ENCODE measurements around the gene VSNL1.
"Not testable (repeated sequence)": the region's sequence is repeated elsewhere in the genome, so short reads cannot be mapped to it uniquely, and the experiment has no call there.

Gene VSNL1

DNA sequence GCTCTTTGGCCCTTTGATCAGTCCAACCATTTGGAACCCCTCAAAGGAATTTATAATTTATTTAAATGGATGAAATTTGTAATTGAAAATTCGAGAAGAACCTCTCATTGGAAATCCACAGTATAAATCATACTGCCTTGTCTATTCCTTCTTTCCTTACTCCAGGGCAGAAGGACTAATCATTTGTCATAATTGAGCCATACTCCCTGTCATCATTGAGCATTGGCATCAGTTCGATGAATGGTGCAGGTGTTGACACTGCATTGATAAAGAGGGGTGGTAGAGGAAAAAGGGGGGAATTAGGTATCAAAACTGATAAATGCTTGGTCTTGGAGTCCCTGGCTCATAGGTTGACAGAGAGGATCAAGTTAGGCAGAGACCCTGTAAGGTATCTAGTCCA is 2.0 kb downstream of the VSNL1 start:
- DNase-seq (ENCODE audit: low read depth, low spot score): no peak

DNA sequence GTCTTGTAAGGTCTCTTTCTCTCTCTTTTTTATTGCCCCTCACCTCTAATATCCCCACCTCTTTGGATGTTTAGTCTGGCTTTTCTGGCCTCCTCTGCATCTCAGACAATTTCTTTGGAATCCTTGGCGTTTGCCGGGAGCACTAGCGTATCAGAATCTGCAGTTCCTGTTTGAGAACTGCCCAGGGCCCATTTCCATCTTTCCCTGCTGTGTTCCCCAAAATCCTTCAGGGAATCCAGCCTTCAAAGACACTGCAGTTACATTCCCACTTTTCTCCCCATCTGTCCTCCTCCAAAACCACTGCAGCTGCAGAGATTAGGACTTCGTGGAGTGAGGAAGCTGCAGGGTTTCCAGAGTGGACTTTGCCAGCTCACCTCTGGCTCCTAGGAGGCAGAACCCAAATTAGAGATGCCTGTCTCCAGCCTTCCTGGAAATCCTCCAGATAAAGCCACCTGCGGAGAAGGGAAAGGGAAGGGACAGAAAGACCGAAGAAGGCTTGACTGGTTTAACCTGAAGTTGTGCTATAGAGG is 2.7 kb downstream of the VSNL1 start:
- DNase-seq (ENCODE audit: low read depth, low spot score): no peak

DNA sequence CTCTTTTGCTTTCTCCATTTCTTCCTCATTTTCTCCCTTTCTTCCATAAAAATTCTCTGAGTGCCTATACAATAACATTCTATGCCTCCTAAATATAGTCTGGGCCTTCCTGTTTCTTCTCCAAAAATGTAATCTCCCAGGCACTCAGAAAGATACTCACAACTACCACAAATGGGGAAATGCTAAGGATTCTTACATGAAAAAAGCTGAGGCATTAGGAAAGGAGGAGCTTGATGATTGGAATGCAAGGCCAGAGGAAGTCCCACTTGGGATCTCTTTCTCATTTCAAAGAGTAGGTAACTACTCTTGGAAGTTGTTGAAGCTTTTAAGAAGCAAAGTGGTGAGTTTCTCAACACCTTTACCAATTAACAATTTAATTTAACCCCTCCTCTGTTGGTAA is 3.4 kb downstream of the VSNL1 start:
- no peak for DNase-seq (ENCODE audit: low read depth, low spot score)

DNA sequence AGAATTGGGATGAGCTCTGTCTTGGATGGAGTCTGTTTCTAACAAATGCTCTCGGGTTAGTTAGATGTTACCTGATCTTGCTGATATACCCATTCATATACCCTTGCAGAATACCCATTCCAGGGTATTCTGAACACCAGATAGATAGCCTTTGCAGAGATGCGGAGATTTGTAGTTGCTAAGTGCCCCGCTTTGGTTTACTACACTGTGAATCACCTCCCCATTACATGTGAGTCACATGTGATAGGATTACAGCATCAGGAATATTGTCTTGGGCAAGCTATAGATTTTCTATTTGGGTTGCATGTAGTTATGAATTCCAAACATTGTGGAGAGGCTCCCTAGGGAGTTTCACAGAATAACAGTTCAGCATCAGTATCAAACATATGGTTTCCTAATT is 3.8 kb downstream of the VSNL1 start:
- DNase-seq (ENCODE audit: low read depth, low spot score): no peak

DNA sequence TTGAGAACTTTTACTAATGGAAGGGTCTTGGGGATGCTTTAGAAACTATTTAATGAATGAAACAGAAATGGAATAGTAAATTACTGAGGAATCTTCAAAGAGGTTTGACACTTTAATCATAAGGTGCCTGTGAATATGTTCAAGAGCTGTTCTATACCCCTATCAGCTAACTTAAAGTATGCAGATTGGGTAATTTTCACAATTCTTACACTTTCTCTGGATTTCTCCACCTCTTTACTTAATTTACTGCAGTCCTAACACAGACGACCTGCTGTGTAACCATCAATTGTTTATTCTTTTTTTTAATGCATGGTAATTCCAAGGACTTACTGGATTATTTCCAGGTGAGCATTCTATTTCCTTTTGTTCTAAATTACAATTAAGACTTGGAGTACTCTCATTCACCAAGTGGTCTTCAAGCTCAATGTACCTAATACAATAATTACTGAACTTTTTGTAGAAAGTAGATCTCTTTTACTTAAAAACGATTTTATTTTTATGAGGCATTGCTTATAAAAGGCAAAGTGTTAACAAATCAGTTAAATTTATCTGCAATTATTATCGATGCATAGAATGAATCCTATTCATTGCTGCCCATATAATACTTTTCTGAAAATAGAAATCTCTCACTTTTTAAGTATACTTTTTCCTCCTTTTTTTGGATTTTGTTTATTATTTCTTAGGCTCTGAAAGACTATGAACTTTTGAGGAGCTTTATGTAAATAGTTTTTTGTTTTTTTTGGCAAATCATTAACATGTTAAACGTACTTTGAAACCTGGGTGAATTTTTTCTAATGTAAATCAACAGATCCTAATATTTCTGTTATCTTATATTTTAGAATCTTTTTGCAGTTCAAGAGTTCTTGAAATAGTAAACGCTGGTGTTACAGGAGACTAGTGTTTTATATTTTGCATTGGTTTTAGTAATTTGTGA is 5.5 kb downstream of the VSNL1 start:
- DNase-seq (ENCODE audit: low read depth, low spot score): no peak

DNA sequence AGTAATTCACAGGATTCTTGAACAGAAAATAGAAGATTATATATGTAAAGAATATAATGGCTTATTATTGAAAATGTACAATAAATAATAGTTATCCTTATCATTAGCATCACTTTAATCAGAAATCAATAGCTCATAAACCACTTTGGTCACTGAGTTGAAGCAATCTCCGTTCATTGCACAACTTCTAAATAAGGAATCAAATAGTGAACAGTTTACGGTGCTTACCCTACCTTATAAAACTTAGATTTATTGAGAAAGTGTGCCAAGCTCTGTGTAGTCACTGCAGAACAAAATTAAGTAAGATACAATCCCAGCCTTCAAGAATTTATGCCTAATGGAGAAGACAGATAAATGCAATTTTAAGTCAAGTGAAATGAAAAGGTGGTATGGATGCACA is 6.7 kb downstream of the VSNL1 start:
- no peak for DNase-seq (ENCODE audit: low read depth, low spot score)

DNA sequence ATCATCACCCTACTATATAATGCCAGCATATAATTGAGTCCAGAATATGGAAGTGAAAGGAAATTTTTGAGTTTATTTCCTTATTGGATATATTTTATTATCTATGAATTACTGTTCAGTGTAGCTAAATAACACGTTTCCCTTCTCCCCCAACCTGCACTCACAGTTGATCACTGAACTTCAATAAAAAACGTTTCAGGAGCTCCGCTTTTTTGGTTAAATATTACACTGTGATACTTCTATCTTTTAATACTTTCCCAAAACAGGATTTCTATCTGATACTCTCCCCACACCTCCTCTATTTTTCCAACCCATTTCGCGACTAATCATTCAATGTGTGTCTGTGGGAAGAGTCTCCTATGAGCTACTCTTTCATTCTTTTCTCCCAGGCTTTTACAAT is 7.2 kb downstream of the VSNL1 start:
- DNase-seq (ENCODE audit: low read depth, low spot score): no peak

DNA sequence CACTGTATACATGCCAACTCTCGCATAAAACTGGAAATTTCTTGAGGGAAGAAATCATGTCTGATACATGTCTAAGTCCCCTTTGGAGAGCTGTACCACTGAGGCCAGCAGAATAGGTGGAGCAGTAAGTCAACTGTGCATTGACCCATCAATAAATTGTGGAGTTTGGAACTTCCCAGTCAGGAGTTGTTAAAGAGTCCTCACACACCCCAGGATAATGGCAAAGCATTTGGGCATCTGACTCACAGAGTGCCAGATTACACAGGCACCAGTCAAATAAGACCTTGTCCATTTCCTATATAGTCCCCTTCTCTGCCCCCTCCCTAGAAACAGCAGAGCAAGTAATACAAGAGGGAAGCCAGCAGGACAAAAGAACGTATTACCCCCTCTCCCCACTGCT is 10.4 kb downstream of the VSNL1 start:
- no peak for DNase-seq (ENCODE audit: low read depth, low spot score)

DNA sequence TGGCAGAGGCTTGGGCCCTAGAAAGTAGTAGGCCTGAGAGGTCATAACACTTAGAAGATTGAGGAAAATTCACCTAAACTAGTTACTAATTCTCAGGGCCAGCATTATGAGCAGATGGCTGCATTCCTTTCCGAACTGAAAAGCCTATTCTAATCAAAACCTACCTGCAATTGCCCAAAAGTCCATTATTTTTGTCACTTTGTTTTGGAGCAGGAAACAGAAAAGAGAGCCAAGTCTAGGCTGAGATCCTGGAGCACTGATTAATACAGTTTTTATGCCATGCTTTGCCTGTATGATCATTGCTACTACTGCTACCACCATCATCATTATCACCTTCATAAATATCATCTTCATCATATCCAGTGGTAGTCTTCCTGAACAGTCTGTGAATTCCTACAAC is 14.7 kb downstream of the VSNL1 start:
- no peak for DNase-seq (ENCODE audit: low read depth, low spot score)

DNA sequence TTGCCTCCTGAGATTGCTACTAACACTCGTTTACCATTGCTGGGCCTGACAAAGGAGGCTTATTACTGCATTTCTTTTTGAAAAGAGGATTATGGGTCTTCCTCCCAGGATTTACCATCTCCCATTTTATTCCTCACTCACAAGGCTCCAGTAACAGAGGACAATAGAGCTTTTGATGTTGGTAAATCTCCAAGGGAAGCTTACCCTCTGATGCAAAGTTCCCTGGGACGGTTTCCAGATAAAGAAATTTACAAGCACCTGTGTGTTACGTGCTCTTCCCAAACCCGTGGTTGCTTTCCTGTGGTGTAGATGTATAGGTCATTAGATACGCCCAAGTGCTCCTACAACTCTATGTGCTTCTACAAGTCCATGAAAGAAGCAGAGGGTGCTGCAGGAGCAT is 17.1 kb downstream of the VSNL1 start:
- DNase-seq (ENCODE audit: low read depth, low spot score): no peak

DNA sequence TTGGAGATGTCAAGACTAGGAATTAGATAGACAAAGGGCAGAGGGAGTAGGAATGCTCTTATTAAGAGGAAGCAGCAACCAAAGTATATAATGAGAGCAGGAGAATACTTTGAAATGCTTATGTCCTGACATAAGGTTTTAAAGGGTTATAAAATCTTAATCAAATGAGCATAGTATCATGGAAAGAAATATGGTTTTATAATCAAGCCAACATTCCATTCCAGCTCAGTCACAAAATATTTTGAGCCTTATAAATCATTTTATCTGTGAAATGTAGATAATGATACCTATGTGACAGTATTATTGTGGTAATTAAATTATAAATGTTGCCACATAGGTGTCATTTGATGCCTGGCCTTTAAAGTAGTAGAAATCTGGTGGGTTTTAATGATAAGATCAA is 17.6 kb downstream of the VSNL1 start:
- no peak for DNase-seq (ENCODE audit: low read depth, low spot score)

DNA sequence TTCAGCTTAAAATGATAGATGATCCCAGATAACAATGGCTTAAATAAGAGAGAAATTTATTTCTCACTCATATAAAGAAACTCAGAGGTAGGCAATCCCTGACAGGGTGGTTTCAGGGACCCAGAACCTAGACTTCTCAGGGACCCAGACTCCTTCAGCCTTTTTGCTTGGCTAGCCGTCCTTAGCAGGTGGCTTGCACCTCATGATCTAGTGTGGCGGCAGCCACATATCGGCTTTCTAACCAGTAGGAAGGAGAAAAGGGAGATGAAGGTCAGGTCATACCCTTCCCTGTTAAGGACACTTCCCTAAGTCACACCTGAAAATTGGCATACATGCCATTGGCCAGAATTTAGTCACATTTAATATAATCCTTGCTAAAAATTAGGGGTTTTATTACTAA is 18.4 kb downstream of the VSNL1 start:
- DNase-seq (ENCODE audit: low read depth, low spot score): no peak

DNA sequence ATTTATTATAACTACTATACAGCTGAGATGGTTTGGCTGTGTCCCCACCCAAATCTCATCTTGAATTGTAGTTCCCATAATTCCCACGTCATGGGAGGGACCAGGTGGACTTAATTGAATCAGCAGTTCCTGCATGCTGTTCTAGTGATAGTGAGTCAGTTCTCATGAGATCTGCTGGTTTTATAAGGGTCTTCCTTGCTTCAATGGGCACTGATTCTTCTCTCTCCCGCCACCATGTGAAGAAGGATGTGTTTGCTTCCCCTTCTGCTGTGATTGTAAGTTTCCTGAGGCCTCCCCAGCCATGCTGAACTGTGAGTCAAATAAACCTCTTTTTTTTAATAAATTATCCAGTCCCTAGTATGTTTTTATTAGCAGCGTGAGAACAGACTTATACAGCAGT is 25.2 kb downstream of the VSNL1 start:
- DNase-seq (ENCODE audit: low read depth, low spot score): not testable (repeated sequence)

DNA sequence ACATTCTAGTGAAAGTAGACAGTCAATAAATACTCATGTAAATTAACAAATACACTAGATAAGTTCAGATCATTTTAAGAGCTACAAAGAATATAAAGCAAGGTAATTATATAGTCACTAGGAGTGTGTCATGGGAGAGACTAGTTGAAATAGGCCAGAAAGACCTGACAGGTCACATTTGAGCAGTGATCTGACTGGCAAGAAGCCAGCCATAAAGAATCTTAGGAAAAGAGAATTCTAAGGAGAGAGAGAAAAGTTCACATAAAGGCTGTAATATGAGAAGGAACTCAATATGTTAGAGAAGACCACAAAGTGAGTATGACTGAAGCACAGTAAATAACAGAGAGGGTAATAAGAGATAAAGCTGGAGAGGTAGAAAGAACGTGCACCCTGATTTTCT is 31.2 kb downstream of the VSNL1 start:
- no peak for DNase-seq (ENCODE audit: low read depth, low spot score)

DNA sequence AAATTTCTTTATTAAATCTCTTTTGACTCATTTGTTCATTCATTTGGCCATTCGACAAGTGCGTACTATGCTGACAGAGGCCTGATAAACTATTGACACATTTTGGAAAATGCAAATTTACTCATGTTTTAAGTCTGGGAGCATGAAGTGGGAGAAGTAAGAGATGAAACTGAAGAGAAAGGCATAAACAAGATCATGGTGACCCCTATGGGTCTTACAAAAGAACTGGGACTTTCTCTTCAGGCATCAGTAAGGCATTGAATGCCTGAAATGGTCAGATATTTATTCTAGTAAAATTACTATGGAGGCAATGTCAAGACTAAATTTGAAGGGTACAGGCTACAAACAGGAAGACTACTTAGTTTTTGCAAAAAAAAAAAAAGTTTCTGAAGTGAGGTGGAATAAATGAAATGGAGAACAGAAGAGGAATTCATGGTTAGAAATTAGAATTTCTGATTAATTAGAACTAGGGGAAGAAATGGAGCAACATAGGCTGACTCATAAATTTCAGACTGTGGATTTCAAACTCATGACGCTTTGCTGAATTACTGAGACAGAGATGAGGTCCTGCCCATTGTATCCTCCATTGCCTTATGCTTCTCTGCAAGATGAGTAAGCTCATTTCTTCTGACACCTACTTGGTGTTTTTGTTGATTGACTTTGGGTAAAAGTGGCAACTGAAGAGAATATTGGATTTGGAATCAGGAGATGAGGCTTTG is 32.7 kb downstream of the VSNL1 start:
- DNase-seq (ENCODE audit: low read depth, low spot score): no peak

DNA sequence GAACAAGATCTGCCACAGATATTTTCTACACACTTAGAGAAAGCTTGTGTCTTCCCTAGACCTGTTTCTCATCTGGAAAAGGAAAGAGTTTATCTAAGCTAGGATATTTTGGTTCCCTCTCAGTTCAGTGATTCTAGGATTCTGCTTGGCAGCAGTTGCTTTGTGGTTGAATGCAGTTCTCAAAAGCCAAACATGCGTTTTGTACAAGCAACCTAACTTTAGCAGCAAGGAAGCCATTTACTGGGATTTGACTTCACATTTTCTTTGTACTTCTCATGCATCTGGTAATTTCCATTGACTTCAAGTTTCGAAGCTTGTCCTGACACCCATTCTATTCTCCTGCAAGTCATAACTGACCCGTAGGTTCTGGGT is 33.3 kb downstream of the VSNL1 start:
- DNase-seq (ENCODE audit: low read depth, low spot score): no peak

DNA sequence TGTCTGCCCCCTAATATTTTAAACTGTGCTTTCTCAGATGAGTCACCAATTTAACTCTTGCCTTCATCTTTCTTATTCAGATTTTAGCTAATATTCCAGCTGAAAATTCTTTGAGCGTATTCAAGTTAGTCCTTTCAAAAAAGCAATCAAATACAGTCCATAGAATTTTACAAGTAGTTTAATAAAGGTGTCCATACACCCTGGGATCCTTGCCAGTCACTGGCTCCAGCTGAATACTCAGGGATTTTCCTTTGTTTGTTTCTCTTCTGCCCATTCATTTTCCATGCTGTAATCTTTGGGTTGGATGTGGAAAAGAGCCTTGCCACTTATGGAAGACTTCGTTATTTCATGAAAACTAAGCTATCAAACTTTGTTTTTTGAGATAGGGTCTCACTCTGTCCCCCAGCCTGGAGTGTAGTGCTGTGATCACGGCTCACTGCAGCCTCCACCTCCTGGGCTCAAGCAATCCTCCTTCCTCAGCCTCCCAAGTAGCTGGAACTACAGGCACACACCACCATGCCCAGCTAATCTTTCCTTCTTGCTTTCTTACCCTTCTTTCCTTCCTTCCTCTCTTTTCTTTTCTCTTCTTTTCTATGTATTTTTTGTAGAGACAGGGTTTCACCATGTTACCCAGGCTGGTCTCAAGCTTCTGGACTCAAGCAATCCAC is 34.0 kb downstream of the VSNL1 start:
- DNase-seq (ENCODE audit: low read depth, low spot score): no peak

DNA sequence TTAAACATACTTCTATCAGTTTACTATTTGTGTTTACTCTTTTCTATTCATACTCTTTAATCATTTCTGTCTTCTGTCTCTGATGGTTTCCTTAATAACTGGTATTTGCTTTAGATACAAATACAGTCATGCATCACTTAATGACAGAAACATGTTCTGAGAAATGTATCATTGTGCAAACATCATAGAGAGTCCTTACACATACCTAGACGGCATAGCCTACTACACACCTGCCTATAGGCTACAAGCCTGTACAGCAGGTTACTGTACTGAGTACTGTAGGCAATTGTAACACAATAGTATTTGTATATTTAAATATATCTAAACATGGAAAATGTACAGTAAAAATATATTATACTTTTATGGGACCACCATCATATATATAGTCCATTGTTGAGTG is 36.3 kb downstream of the VSNL1 start:
- DNase-seq (ENCODE audit: low read depth, low spot score): no peak

DNA sequence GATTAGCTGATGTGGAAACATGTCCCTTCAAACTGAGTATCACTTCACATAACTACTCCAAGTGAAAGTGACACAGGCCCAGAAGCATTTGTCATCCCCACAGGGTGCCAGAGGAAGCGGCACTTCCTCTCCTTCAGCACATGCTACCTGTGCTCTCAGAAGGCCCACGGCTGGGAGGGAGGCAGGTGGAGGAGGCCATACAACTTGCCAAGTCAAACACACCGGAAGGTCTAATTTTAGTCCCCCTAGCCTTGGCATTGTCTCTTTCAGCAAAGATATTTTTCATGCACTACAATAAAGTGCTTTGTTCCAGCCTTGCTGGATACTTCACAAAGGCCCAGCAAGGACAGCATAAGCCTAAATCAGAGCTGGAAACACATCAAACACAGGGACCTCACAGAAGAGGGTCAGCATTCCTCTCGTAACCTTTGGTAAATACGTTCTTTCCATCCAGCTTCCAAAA is 38.0 kb downstream of the VSNL1 start:
- no peak for DNase-seq (ENCODE audit: low read depth, low spot score)

DNA sequence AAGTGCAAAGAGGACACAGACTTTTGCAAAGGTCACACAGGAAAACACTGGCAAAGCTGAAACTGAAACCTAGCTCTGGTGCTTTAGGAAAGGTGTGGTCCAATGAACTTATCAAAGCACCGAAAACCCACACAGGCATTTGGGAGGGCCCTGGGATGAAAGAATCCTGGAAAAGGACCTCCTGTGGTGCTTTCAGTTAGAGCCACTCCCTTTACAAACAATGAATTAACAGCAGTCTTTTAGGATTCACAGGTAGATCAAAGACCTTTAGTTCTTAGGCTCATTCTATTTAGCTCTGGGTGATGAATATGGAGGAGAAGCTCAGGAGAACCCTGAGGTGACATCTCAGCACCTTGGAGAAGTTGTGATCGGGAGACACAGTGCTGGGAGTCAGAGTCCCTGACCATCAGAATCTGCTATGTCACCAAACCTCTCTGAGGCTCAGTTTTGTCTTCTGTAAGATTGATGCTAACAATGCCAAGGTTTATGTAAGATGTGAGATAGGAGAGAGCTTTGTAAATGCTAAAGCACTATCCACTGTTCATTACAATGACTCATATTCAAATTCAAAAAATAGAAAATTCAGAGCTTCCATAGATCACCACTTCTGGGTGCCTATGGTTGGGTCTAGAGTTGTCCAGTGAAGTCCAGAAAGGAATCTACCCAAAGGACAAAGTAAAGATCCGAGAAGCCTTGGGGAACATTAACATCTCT is 39.3 kb downstream of the VSNL1 start:
- no peak for DNase-seq (ENCODE audit: low read depth, low spot score)

DNA sequence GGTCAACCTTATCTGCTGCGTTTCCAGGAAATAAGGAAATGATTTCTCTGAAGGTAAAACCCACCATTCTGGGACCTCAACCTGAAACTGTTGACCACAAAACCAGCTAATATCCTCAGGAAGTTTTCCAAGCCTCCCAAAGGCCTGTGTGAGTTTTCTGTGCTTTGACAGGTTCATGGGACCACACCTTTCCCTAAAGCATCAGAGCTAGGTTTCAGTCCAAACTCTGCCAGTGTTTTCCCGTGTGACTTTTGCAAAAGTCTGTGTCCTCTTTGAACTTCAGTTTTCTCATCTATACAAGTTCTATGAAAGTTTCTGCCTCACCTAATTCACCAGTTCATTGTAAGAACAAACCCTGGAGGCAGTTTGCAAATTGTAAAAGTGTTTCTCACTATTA is 39.8 kb downstream of the VSNL1 start:
- DNase-seq (ENCODE audit: low read depth, low spot score): no peak

DNA sequence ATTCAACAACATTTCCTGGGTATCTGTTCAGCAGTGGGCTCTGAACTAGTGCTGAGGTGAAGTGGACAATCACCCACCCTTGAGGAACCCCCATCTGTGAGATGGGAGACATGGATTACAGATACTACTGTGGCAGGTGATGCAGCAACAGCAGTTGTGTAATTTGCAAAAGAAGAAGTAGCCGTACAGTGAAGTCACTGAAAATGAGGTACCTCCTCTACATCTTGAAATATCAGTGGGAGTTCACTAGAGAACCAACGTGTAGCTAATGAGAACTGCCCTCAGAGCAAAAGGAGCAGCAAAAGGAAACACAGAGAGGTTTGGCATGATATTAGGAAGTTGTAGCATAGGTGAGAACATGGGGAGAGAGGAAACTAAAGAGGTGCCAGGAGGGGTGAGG is 41.3 kb downstream of the VSNL1 start:
- no peak for DNase-seq (ENCODE audit: low read depth, low spot score)

Data from activated CD4-positive, CD25-positive, alpha-beta regulatory T cell treated with anti-CD3 and anti-CD28 coated beads, Interleukin-2, amount 50 U/mL, for 16 hours (primary cell).